HG03196 (cell line): ENCODE measurements around the gene WDR4.
"Not testable (repeated sequence)": the region's sequence is repeated elsewhere in the genome, so short reads cannot be mapped to it uniquely, and the experiment has no call there.

ENCODE experiments used
- ATAC-seq: cut with Tn5 transposase; IDR thresholded peaks from one replicate; pipeline ENCODE4 v1.9.1; 2021; ENCODE audit not compliant: unreplicated experiment

Gene WDR4

DNA sequence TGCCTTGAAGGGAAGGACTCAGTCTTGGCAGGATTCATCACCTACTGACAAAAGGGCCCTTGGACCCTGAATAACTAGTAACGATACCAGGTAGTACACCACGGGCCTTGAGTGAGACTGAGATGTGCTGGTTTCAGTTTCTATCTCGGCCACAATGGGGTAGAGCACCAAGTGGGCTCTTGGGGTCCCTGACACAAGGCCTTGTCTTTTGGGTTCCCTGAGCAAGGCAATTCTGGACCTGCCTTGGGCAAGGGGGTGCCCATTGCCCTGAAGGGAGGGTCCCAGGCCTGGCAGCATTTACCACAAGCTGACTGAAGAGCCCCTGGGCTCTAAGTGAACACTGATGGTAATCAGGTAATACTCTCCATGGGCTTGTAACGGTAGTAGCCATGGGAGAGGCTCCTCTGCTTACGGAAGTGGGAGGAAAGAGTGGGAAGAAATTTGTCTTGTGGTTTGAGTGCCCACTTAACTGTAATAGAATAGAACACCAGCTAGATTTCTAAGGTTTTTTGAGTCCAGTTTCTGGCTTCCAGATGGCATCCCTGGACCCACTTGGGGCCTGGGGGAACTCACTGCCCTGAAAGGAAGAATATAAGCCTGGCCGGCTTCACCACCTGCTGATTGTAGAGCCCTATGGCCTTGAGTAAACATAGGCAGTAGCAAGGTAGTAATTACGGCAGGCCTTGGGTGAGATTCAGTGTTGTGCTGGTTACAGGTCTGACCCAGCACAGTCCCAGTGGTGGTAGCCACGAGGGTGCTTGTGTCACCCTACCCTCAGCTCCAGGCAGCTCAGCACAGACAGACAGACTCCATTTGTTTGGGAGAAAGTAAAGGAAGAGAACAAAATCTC is 58.5 kb downstream of the WDR4 start:
- ATAC-seq: no peak

DNA sequence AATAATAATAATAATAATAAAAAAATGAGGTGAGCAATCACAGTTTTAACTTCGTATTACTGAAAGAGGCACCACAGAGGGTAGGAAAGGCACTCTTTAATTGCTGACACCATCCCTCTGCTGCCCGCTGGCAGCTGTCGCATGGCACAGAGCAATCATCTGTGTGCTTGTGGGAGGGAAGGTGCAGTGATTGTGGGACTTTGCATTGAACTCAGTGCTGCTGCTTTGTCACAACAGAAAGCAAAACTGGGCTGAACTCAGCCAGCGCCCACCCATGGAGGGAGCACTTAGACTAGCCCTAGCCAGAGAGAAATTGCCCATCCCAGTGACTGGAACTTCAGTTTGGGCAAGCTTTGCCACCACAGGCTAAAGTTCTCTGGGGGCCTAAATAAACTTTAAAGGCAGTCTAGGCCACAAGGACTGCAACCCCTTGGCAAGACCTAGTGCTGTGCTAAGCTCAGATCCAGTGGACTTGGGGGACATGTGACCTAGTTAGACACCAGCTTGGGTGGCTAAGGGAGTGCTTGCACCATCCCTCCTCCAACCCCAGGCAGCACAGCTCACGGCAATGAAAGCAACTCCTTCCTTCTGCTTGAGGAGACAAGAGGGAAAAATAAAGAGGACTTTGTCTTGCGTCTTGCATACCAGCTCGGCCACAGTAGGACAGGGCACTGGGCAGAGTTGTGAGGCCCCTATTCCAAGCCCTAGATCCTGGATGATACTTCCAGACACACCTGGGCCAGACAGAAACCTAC is 59.3 kb downstream of the WDR4 start:
- no peak for ATAC-seq

DNA sequence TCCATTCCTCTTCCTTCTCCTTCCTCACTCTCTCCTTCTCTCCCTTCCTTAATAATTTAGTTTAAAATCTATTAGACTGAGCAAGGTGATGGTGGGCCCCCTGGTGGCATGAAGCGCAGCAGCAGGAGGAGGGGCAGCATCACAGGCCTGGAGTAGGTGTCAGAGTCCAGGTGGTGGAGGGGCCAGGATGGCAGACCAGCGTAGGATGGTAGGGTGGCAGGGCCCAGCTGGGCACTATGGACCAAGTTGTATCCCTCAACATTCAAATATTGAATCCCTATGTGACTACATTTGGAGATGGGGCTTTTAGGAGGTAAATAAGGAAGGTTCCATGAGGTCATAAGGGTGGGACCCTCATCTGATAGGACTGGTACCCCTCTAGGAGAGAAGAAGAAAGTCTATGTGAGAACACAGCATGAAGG is 61.0 kb downstream of the WDR4 start:
- no peak for ATAC-seq

DNA sequence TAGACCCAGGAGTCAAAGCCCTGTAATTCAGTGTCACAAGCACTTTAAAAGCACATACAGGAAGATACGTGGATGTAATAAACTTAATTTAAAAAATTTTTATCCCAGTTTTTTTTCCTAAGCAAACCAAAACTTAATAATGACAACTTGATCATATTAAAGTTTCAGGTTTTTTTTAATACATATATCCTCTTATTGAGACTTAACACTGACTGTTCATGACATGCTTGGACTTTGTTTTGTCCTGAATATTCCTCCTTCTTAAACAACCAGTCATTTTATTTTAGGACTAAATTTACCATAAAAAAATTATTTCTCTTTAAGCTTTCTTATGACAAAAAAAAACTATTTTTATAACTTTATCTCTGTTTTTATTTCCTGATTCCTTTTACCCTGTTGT is 64.1 kb downstream of the WDR4 start:
- ATAC-seq: no peak

DNA sequence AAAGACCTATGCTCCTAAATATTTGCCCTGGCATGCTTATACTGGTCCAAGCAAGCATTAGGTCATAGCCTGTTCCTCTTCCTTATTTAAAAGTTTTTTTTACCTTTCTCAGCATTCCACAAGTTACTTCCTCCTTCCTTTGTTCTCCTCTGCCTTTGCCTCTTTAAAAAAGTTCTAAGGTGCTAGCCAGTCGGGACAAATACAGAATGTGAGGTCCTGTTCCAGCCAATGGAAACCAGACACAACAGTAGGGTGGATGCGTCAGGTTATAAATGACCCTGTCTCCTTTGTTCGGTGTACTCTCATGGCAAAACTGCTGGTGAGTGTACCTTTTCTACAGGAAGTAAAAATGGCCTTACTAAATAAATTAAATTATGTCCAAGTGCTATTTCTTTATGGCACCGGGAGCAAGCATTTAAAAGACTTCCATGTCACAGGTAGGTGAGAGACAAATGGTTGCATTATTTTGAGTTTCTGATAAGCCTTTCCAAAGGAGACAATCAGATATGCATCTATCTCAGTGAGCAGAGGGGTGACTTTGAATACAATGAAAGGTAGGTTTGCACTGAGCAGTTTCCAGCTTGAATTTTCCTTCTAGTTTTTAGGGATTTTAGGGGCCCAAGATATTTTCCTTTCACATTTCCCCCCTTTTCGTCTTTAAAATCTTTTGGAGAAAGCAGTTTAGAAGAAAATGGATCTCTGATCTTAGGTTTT is 66.7 kb downstream of the WDR4 start:
- not testable (repeated sequence) for ATAC-seq

DNA sequence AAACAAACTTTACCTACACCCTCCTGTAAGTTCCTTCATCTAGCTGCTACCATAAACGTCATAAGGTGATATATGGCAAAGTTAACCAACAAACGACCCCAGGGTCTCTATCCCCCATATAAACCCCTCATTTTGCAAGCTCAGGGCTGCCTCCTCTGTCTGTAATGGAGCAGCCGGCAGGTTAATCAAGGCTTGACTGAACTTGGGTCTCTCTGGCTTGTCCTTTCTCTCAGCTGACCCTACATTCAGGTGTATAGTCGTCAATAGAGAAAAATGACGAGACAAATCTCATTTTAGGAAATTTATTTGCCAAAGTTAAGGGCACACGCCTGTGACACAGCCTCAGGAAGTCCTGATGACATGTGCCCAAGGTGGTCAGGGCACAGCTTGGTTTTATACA is 67.4 kb downstream of the WDR4 start:
- ATAC-seq: no peak

DNA sequence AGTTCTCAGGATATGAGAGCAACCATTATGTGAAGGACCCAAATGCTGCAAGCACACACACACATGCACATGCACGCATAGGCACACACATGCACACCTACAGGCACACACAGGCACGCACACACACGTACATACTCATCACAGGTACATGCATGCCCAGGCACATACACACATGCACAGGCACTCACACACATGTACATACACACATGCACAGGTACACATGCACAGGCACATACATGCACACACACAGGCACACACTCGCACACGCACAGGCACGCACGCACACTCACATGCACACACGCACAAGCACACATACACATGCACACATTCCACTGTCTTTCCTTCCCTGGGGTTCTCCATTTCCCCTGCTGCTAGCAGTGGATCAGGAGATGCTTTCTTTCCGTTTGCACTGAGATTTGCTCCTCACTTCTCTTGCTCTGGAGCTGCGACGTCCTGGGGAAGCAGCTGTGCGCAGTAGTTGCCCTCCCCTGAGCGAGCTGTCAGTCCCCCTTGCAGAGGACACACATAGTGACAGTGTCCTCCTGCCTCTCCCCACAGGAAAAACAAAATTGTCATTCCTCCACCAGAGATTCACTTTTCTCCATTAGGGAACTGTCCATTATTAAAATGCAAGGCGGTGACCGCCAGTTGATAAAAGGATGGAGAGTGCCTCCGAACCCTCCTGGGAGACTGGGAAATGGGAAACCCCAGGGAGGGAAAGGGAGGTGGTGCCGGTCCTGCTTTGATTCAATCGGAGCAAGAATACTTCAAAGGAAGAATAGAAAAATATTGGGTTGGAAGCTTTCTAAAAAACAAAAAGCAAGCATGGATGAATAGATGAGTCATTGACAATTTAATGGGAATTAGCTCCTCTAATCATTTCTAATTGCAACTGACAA is 69.5 kb downstream of the WDR4 start:
- ATAC-seq: no peak

DNA sequence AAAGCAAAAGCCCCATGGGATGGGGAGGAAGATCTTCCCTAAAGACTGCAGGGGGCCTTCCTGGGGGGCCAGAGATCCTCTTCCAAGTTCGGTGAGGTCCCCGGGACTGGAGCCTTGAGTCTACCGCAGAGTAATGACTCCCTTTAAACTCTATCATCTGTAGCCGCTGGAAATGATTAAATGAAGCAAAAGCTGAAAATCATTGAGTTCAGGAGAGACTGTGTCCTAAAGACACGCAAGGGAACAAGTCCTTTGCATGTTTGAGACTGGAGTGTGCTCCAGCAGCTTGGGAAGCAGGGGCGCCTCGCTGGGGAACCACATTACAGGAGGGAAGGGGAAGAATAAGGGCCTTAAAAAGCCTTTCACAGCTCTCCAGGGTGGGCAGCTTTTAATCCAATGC is 70.2 kb downstream of the WDR4 start:
- ATAC-seq: no peak

DNA sequence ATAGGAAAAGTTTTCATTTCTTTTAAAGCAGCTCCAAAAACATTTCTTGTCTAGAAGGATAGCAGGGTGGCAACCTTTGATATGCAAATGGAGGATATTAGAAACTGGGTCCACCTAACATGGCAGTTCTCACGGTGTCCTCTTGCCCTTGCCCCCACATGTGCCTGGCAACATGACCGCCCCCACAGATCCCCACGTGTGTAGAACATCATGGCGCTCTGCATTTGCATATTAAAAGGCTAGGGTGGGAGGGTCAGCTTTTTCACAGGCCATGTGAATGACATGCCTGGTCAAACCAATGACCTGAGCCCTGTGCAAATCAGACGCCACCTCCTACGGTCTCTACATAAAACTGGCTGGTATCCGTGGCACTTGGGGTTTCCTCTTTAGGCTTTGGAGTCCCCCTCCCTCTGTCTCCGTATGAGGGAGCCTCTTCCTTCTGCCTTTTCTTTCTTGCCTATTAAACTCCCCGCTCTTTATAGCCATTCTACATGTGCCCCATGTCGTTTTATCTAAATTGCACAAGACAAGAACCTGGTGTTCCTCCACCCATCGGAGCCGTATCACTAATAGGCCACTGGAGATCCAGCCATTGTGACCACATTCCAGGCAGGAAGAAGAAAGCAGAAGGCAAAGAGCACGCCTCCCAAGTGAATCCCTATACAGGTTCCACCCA is 71.3 kb downstream of the WDR4 start:
- ATAC-seq: no peak

DNA sequence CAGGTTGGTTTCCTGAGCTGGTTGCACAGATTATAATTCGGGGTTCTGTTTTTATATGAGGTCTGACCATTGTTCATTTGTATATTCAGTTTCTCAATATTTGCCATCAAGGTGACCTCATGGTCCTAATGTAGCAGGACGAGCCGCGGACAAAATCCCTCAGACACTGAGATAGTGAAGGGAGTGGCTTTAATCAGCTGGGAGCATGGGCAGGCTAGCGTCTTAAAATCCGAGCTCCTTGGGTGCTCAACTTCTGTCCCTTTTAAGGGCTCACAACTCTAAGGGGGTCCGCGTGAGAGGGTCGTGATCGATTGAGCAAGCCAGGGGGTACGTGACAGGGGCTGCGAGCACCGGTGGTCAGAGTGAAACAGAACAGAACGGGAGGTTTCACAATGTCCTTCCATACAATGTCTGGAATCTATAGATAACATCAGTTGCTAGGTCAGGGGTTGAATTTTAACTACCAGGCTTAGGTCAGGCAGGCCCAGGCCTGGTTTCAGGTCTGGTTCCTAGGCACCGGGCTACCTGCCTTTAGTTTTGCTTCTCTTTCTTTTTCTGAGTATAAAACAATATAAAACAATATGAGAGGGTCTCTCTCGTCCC is 71.9 kb downstream of the WDR4 start:
- ATAC-seq: not testable (repeated sequence)

DNA sequence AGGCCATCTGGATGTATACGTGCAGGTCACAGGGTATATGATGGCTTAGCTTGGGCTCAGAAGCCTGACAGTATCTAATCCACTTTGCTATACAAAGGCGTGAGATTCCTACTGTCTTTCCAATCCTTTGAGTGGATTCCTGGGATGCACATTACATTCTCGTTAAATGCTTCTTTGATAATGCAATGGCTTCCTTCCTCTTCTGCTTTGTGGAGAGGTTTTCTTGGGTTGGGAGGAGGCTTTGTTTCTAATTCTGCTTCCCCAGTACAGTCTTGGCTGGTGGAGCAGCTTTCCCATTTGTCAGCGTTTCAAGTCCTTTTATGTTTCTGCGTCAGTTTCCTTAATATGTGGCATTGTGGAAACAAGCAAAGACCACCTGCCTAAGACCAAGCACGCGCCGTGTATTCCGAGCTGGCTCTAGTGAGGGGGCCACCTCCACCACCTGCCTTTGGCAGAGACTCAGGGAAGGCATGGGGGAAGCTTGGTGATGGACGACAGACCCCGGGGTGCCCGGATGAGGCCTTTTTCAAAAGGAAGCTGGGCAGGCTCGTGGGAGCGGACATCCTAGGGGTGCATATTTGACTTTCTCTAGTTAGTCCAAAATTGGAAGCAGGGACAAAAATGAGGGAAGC is 72.7 kb downstream of the WDR4 start:
- ATAC-seq: no peak

DNA sequence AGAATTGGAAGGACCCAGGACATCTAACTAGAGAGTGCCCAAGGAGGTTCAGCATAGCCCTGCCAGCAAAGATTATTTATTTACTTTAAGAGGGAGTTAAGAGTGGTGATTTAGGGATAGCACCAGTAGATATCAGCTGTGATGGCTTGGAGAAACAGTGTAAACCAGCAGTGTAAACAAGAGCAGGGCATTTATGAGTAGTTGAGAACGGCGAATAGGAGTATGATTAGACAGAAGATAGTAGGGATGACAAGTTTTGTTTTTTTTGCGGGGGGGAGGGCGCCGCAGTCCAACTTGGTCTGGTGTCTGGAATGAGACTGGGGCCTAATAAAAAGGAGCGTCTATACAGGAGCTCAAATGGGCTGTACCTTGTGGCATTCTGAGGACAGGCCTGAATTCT is 77.7 kb downstream of the WDR4 start:
- ATAC-seq: not testable (repeated sequence)

DNA sequence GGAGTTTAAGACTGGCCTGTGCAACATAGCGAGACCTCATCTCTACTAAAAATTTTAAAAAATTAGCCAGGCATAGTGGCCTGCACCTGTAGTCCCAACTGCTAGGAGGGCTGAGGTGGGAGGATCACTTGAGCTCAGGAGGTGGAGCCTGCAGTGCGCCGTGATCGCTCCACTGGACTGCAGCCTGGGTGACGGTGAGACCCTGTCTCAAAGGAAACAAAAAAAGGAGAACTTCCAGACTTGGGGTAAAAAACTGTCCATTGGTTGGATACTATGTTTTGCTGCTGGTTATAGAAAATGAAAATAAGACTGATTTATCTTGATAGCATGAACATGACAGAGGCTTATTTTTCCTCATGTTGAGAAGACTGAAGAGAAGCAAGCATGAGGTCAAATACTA is 79.4 kb downstream of the WDR4 start:
- ATAC-seq: no peak

DNA sequence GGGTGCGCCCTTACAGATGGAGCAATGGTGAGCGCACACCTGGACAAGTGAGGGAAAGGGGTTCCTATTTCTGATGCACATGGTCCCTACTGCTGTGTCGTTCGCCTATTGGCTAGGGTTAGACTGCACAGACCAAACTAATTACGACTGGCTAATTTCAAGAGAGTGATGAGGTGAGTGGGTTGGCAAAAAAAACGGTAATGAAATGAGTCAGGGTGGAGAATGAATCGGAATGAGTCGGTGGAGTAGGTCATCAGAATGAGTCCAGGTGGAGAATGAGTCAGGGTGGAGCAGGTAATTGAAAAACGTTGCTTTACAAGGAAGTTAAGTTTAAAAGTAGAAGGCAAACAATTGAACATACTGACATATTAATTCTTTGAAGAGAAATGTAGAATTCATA is 79.8 kb downstream of the WDR4 start:
- ATAC-seq: no peak
